HG02588 (cell line): Measurements from ENCODE around the gene SAMM50.

Experiments used
- ATAC-seq: cut with Tn5 transposase; IDR thresholded peaks from one replicate; pipeline ENCODE4 v1.9.1; 2021; ENCODE audit warnings: mild to moderate bottlenecking, moderate library complexity; ENCODE audit not compliant: unreplicated experiment

The SAMM50 gene

DNA sequence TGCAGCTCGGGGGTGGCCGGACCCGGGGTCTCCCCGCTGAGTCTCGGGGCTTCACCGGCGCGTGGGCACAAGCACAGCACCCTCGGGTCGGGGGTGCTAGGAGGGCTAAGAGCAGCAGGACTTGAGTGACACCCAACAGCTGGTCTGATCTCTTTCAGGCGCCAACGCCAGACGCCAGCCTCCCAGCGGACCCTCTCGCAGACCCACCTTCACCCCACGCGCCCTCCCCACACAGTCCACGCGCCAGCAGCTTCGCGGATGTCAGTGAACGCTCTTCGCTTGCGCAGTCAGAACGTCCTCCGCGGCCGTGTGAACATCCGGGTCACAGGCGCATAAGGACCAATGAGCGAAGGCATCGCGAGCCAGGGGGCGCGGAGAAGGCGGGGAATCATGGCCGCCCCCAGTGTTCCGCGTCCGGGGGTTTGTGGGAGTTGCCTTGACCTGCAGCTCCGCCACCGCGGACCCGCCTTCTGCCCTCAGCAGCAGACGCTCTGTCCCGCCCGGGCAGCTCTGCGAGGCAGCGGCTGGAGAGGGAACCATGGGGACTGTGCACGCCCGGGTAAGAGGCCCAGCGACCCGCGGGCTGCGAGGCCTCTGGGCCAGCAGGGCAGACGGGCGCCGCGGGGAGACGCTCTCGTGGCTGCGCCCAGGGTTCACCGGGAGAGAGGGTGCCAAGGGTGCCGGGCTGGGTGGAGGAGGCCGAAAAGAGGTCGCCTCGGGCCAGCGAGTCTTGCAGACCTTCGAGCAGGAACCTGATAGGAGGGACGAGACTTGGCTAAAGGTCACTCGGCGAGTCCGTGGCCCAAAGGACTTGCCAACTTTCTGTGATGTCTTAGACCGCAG lies at the start of gene SAMM50:
Gene SAMM50 (plus strand): TSS at position 403 of the 843 bp plus-strand sequence. CDS start 136 bp downstream, at position 539.
- ATAC-seq = peak; percentile 92

- no peak for ATAC-seq
Observed at GRCh38 chr22:43905681-43906080, 49.6 kb upstream of the SAMM50 start.

DNA sequence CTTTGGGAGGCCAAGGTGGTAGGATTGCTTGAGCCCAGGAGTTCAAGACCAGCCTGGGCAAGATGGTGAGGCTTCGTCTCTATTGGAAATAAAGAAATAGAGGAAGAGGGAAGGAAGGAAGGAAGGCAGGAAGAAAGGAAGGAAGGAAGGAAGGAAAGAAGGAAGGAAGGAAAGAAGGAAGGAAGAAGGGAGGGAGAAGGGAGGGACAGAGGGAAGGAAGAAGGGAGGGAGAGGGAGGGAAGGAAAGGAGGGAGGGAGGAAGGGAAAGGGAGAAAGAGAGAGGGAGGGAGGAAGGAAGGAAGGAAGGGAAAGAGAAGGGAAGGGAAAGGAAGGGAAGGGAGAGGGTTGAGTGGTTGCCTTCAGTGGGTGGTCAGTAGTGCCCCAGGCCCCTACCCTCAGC lies 45.5 kb upstream of the SAMM50 start:
- no peak for ATAC-seq

DNA sequence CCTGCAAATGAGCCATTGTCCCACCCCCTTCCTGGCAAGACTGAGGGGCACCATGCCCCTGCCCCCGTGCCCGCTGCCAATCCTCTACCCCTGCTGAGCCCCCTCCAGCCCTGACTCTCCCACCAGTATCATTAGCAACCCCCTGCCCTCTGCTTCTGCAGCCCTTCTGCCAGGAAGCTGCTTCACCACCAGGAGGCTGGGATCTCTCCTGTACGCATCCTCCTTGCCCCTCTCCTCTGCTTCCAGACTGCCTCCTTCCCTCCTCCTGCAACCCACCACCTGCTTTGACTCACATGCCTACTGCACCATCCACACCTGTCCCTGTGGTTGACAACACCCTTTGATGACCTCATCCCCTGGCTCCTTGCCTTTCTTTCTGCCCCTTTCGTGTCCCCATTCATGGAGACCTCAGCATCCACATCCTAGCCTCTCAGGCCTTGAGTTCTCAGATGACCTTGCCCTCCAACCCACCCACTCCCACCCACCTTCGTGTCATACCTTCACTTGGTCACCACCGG lies 45.0 kb upstream of the SAMM50 start:
- ATAC-seq = no peak

DNA sequence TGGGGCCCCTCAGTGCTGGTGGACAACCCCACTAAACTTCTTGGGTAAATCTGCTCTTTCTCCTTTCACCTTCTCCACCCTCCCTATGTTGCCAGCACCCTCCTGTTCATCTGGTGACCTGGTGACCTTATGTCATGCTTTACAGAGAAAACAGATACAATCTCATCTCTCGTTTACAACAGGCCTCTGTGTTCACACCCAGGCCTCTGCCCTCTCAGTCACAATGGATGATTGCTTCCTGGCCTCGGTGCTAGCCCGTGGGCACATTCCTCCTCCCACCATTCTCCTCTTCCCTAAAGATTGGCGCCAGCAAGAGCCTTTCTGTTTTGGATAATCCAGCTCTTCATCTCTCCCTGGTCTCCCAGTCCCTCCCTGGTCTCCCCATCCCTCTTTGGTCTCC lies 43.9 kb upstream of the SAMM50 start:
- ATAC-seq = no peak

GRCh38 chr22:43917521-43917920 lies 37.7 kb upstream of the SAMM50 start:
- no peak for ATAC-seq

GRCh38 chr22:43919106-43919973 lies 35.9 kb upstream of the SAMM50 start:
- ATAC-seq = no peak

DNA sequence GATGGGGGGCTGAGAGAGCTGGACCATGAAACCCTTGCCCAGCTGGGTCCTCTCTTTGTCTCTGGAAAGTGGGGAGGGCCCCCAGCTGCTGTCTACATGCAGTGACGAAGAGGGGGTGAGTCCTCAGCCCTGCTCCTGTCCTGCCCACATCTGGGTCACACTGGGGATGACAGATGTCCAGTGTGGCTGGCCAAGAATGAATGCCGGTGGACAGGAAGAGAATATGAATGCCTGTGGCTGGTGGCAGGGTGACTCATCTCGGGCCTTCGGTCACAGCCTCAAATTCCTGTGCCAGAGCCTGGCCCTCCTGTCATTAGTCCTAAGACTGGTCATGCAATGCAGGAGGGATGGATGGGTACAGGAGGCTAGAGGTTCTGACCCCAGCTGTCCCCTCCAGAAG lies 33.9 kb upstream of the SAMM50 start:
- no peak for ATAC-seq

DNA sequence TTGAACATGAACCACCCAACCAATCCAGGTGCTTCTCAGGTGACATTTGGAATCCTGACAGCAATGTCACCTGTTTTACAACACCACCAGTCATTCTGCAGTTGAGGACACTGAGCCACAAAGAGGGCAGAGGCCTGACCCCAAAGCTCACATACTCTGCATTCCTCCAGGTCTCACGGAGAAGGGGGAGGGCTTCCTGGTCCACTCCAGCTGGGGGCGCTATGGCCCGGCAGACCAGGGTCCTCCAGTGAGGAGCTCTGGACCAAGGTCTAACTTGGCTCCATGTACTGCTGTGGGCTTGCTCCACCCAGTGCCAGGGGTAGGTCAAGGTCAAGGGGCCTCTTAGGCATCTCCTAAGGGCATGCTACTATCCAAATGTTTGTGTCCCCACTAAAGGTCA lies 33.1 kb upstream of the SAMM50 start:
- no peak for ATAC-seq

- no peak for ATAC-seq
Observed at GRCh38 chr22:43923191-43923590, 32.1 kb upstream of the SAMM50 start.

- ATAC-seq = no peak
Observed at GRCh38 chr22:43923631-43924464, 31.4 kb upstream of the SAMM50 start, which contains the start of gene PNPLA3. Gene PNPLA3 (plus strand): TSS chr22:43923805. CDS start chr22:43923912, 107 bp downstream.

- ATAC-seq = no peak
Observed at GRCh38 chr22:43924877-43925276, 30.4 kb upstream of the SAMM50 start.

- no peak for ATAC-seq
Observed at GRCh38 chr22:43925433-43926348, 29.6 kb upstream of the SAMM50 start.

DNA sequence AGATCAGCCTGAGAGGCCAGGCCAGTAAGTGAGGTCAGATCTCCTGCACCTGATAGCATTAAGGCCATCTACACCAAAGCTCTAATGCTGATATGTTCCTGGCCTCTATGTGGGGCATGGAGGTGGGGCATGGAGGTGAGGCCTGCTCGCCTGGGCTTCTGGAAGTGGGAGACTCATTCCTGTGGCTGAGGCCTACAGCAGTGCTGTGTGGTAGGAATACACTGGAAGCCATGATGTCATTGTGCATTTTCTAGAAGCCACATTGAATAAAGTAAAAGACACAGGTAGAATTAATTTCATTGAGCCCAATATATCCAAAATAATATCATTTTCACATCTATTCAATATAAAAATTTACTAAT lies 28.9 kb upstream of the SAMM50 start:
- no peak for ATAC-seq

DNA sequence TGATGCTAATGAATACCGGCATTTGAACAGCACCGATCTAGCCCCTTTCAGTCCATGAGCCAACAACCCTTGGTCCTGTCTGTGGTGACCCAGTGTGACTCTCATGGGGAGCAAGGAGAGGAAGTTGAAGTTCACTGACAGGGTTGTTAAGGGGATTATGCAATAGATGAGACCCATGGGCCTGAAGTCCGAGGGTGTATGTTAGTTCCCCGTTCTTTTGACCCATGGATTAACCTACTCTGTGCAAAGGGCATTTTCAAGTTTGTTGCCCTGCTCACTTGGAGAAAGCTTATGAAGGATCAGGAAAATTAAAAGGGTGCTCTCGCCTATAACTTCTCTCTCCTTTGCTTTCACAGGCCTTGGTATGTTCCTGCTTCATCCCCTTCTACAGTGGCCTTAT lies 26.8 kb upstream of the SAMM50 start:
- no peak for ATAC-seq

- no peak for ATAC-seq
Observed at GRCh38 chr22:43928908-43929307, 26.3 kb upstream of the SAMM50 start.

GRCh38 chr22:43931771-43932170 lies 23.5 kb upstream of the SAMM50 start:
- no peak for ATAC-seq

DNA sequence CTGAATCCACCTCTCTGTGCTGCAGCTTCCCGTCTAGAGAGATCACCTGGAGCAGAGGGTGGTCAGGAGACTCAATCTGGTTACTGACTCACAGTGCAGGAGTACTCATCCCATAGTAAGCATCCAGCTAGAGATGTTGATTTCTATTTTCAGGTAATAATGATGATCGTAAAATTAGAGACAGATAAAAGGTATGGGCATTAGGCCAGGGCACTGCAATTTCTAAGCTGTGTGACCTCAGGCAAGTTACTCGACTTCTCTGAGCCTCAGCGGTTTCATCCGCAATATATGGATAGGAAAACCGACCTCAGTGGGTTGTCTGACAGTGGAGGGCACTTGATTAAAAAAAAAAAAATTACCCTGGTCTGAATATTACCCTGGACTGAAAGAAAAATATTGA lies 13.8 kb upstream of the SAMM50 start:
- no peak for ATAC-seq

DNA sequence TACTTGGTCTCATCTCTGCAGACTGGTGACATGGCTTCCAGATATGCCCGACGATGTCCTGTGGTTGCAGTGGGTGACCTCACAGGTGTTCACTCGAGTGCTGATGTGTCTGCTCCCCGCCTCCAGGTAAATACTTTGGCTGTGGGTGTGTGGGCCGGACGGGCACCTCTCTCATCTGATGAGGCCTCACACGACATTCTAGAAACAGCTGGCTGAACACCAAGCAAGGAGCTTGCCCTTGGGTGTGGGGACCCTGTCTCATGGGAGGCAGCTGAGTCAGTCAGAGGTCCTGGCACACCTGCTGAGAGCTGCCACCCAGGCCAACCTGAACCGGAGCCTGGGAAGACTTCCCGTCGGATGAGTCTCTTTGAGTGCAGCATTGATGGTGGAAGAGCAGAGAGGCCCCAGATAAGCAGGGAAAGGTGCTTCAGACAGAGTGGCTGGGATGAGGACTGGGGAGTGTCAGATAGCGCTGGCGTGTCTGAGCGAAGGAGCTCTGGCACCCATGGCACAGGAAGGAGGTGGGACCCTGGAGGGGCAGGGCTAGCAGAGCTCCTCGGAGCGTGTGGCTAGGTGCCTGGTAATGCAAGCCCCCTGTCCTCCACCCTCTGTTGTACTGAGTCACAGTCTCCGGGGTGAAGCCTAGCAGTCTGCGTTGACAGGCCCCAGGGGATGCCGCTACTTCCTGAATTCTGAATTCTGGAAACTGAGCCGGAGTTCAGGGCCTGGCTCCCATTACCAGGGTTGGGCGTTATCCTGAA lies 10.4 kb upstream of the SAMM50 start:
- no peak for ATAC-seq
